Karpas-422 (cell line): ENCODE data around the gene TMEM18. TPM values are rescaled to one million over a fixed set of nuclear protein-coding genes. Genes with fewer than 3 reads are reported as not detected.

ENCODE experiments used
- DNase-seq: peaks from one replicate; pipeline ENCODE4 v3.0.0-alpha.2; 2015
- H2AFZ ChIP-seq: fragments of 200-600 bp; sonication (generic); 2 replicates; pipeline ENCODE4 v1.6.1; 2014; ENCODE audit warnings: antibody characterized with exemption, low read length, mixed read lengths
- H3K27ac ChIP-seq: fragments of 200-600 bp; sonication (generic); 2 replicates; pipeline ENCODE4 v1.5.1; 2014; ENCODE audit warnings: mild to moderate bottlenecking, low read length, moderate library complexity
- H3K27me3 ChIP-seq: fragments of 200-600 bp; sonication (generic); 2 replicates; pipeline ENCODE4 v1.6.1; 2014; ENCODE audit warnings: low read length, mixed read lengths
- H3K36me3 ChIP-seq: fragments of 200-600 bp; sonication (generic); 2 replicates; pipeline ENCODE4 v1.6.1; 2014; ENCODE audit warnings: low read length, mixed read lengths; ENCODE audit not compliant: insufficient read depth
- H3K4me1 ChIP-seq: fragments of 200-600 bp; sonication (generic); 2 replicates; pipeline ENCODE4 v1.6.1; 2014; ENCODE audit warnings: mild to moderate bottlenecking, low read length, mixed read lengths
- H3K4me2 ChIP-seq: fragments of 200-600 bp; sonication (generic); 2 replicates; pipeline ENCODE4 v1.6.1; 2014; ENCODE audit warnings: low read length, low read depth, mild to moderate bottlenecking; ENCODE audit not compliant: poor library complexity, severe bottlenecking
- H3K4me3 ChIP-seq: fragments of 200-600 bp; sonication (generic); 2 replicates; pipeline ENCODE4 v1.5.1; 2014; ENCODE audit warnings: mild to moderate bottlenecking, antibody characterized with exemption, low read length, mixed read lengths
- H3K79me2 ChIP-seq: fragments of 200-600 bp; sonication (generic); 2 replicates; pipeline ENCODE4 v1.6.1; 2014; ENCODE audit warnings: mild to moderate bottlenecking, low read length, mixed read lengths
- H3K9ac ChIP-seq: fragments of 200-600 bp; sonication (generic); 2 replicates; pipeline ENCODE4 v1.6.0; 2014; ENCODE audit warnings: low read length
- H3K9me2 ChIP-seq: fragments of 200-600 bp; sonication (generic), shearing (Covaris generic); replicated peaks from 2 replicates; pipeline ENCODE4 v1.6.0; 2014; ENCODE audit warnings: mild to moderate bottlenecking, low read length, moderate library complexity; ENCODE audit not compliant: insufficient read depth
- H3K9me3 ChIP-seq: fragments of 300-700, 200-600 bp; sonication (generic); 2 replicates; pipeline ENCODE4 v1.6.1; 2014; ENCODE audit warnings: low read length, mixed read lengths
- H4K20me1 ChIP-seq: fragments of 200-600 bp; sonication (generic); 2 replicates; pipeline ENCODE4 v1.6.1; 2014; ENCODE audit warnings: mild to moderate bottlenecking, antibody characterized with exemption, low read length, low read depth; ENCODE audit not compliant: insufficient read depth
- total RNA-seq: library from RNA; depleted of rRNA; stranded (reverse); fragments of >200 nt; shearing (Covaris generic); gene quantifications from 2 replicates; pipeline ENCODE4 v1.2.3, GENCODE V29; 2014; ENCODE audit warnings: low replicate concordance

Gene TMEM18
- total RNA-seq, 1 experiment from 2014 or later, result 48.6 TPM

DNA sequence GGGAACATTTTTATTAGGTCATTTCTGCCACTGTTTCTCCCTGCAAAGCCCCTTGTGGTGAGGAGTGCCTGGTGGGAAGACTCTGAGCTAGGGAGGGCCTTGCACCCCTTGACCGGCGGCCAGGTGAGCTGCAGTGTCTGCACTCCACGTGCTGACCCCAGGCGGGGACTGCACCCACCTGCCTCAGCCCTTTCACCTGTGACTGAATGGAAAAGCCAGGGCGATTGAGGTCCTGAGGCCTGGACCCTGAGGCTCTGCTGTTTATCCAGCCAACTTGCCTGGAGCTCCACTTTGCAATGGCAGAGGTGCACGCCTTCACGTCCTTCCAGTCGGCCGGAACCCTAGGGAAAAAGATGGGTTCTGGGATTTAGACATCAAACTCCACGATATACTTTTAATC lies 53.1 kb downstream of the TMEM18 start:
- no peaks in the 10 kb centered on the region for H4K20me1 ChIP-seq
- no peak overlapping the region for H3K9ac ChIP-seq
- no peak for DNase-seq
- H3K4me1 ChIP-seq, result no peaks in the 10 kb centered on the region
- H2AFZ ChIP-seq, result no peak overlapping the region
- H3K4me3 ChIP-seq, result no peak overlapping the region
- no peaks in the 10 kb centered on the region for H3K36me3 ChIP-seq
- no peaks in the 10 kb centered on the region for H3K9me2 ChIP-seq
- no peaks in the 10 kb centered on the region for H3K79me2 ChIP-seq
- H3K9me3 ChIP-seq, result no peaks in the 10 kb centered on the region
- H3K4me2 ChIP-seq, result no peak overlapping the region
- H3K27ac ChIP-seq, result no peak overlapping the region
- no peaks in the 10 kb centered on the region for H3K27me3 ChIP-seq

DNA sequence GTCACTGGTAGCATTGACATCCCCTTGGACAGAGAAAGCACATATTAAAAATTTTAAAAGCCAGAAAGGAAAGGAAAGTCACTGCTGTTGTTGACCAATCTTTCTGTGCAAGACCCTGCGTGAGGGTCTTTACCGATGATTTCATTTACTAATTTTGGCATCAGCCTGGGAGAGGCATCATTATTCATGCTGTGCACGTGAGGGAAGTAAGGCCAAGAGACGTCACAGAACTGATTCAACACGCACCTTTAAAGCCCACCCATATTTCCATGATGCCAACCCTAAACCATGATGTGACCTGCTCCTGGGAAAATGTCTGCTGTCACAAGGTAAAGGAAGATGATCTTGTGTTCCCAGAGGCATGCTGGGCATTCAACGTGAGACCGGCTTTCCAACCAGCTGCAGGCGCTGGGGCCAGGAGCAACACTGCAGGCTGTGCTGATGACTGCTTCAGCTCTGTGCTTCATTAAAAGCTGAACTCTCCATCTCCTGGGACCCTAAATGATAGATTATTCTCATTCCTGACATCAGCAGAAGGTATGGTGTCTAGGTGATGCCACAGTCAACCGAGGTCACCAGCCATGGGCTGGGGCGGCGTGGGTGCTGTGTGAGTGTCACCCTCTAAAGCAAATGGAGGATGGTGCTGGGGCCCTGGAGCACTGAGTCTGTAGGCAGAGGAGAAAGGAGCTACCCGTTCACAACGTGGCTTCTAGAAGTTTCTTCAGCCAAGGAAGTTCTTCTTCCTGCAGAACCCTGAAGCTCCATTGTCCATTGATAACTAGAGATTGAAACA lies 53.9 kb downstream of the TMEM18 start:
- no peaks in the 10 kb centered on the region for H3K9me3 ChIP-seq
- no peaks in the 10 kb centered on the region for H3K36me3 ChIP-seq
- no peaks in the 10 kb centered on the region for H3K4me1 ChIP-seq
- H3K4me2 ChIP-seq, result no peak overlapping the region
- no peaks in the 10 kb centered on the region for H3K79me2 ChIP-seq
- no peaks in the 10 kb centered on the region for H4K20me1 ChIP-seq
- DNase-seq, result no peak
- H3K27me3 ChIP-seq, result no peaks in the 10 kb centered on the region
- H3K9me2 ChIP-seq, result no peaks in the 10 kb centered on the region
- H3K27ac ChIP-seq, result no peak overlapping the region
- H3K4me3 ChIP-seq, result no peak overlapping the region
- H2AFZ ChIP-seq, result no peak overlapping the region
- H3K9ac ChIP-seq, result no peak overlapping the region

DNA sequence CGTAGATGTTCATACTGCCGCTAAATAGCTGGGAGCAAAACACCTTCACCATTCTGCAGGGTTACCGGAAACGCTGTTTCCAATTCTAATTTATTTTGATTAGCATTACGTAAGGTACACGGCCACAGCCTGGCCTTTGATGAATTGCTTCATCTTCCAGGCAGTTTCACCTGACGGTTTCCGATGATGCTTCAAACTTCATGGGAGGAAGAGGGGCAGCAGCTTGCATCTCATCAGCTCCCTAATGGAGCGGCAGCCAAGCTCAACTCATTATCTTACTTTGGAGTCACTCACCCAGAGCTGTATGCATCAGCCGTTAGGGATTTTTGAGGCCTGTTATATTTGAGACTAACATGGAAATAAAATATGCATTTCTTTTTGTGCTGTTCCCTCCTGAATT lies 54.8 kb downstream of the TMEM18 start:
- Histone ChIP-seq H3K4me2 (no peak overlapping the region), H4K20me1 (no peaks in the 10 kb centered on the region), H2AFZ (no peak overlapping the region), H3K9me3 (no peaks in the 10 kb centered on the region), H3K36me3 (no peaks in the 10 kb centered on the region), H3K4me3 (no peak overlapping the region), H3K27me3 (no peaks in the 10 kb centered on the region), H3K79me2 (no peaks in the 10 kb centered on the region), H3K4me1 (no peaks in the 10 kb centered on the region), H3K9ac (no peak overlapping the region), H3K27ac (no peak overlapping the region), H3K9me2 (no peaks in the 10 kb centered on the region)
- DNase-seq, result no peak

DNA sequence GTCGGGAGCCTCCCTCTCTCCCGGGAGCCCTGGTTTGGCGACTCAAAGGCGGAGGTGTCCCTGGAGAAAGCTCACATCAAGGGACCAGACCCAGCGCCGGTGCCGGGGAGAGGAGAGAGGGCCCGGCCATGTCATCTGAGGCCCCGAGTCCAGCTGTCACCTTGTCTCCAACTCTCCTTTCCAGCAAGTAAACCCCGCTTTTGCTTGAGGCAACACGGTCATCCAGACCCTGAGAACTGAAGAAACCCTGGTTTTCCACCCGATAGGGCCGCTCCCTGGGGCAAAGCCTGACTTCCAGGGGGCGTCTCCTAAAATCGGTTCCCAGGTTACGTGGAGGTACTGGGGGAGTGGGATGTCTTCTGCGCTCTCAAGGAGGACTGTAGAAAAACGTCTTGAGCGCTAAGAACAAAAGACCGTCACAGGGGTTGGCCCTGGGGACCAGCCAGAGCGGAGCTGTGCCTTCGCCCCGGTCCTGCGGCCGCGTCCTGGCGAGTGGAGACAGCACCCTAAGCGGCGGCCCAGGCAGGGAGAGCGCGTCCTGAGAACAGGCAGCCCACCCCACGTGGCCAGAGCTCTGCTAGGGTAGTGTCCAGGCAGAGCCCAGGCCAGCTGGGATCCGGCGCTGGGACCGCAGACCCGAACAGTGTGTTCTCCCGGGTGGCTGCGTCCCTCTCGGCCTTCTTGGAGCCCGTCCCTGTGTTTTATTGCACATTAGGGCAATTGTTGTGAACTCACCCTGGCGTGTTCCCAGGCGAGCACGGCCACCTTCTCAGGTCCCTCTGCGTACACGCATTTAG lies 55.7 kb downstream of the TMEM18 start:
- H2AFZ ChIP-seq, result no peak overlapping the region
- no peaks in the 10 kb centered on the region for H4K20me1 ChIP-seq
- no peaks in the 10 kb centered on the region for H3K79me2 ChIP-seq
- H3K27ac ChIP-seq, result no peak overlapping the region
- H3K27me3 ChIP-seq, result no peaks in the 10 kb centered on the region
- H3K4me1 ChIP-seq, result no peaks in the 10 kb centered on the region
- H3K9me3 ChIP-seq, result no peaks in the 10 kb centered on the region
- H3K36me3 ChIP-seq, result no peaks in the 10 kb centered on the region
- H3K9ac ChIP-seq, result no peak overlapping the region
- no peak overlapping the region for H3K4me3 ChIP-seq
- no peak for DNase-seq
- no peaks in the 10 kb centered on the region for H3K9me2 ChIP-seq
- no peak overlapping the region for H3K4me2 ChIP-seq

DNA sequence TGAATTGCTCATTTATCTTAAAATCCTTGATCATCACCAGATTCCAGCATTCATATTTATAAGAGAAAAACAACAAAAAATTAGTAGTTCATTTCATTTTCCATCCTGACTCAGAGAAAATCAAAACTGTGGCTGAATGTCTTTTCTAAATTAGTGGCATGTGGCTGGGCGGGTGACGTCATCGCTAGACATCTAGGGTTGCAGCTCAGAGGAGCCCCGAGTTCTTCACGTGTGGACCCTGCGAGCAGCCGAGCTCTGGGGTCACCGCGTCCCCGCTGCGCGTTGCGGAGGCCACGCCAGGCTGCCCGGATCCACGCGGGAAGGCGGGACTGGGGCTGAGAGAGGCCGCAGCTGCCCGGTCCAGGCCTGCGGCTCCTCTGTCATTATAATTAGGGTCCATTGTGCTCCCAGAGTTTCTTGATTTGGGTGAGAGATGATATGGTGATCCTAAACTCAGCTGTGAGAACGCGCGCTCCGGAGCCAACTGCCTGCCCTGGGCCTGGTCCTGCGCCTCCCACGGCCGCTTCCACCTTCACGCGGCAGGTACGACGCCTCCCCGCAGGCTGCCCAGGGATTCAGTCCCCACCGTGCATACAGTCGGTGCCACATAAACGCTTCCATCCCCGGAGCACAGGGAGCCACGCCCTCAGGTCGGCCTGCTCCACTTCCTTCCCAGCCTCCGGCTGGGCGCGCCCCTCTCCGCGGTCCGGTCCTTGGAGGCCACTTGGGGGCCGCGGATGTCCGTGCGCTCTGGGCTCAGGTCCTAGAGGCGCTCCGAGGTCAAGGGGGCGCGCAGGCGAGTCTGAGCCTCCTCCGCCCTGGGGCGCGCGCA lies 56.5 kb downstream of the TMEM18 start:
- Histone ChIP-seq H3K4me2 (no peak overlapping the region), H3K79me2 (no peaks in the 10 kb centered on the region), H3K27ac (no peak overlapping the region), H3K36me3 (no peaks in the 10 kb centered on the region), H2AFZ (no peak overlapping the region), H3K9me3 (no peaks in the 10 kb centered on the region), H3K9ac (no peak overlapping the region), H3K27me3 (no peaks in the 10 kb centered on the region), H3K4me1 (no peaks in the 10 kb centered on the region), H3K9me2 (no peaks in the 10 kb centered on the region), H3K4me3 (no peak overlapping the region), H4K20me1 (no peaks in the 10 kb centered on the region)
- no peak for DNase-seq

DNA sequence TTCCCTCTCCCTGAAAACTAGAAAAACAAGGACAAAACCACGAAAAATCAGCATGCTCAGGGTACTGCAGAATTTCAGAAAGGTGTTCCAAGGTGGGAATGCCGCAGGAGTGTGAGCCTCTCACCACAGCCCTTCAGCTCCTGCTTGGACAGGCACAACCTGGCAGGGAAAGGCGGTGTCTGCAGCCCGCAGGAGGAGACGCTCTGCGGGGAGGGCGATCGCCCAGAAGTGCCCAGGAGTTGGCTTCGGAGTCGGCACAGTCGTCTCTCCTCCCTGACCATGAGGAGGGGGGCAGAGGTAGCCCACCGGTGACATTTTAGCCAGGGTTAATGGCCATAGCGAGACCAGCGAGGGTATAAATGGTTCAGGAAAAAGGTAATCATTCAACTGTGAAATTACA lies 57.2 kb downstream of the TMEM18 start:
- Histone ChIP-seq H3K4me1 (no peaks in the 10 kb centered on the region), H3K9ac (no peak overlapping the region), H3K4me2 (no peak overlapping the region), H3K4me3 (no peak overlapping the region), H3K27ac (no peak overlapping the region), H3K9me3 (no peaks in the 10 kb centered on the region), H3K79me2 (no peaks in the 10 kb centered on the region), H3K36me3 (no peaks in the 10 kb centered on the region), H3K9me2 (no peaks in the 10 kb centered on the region), H4K20me1 (no peaks in the 10 kb centered on the region), H3K27me3 (no peaks in the 10 kb centered on the region), H2AFZ (no peak overlapping the region)
- no peak for DNase-seq

DNA sequence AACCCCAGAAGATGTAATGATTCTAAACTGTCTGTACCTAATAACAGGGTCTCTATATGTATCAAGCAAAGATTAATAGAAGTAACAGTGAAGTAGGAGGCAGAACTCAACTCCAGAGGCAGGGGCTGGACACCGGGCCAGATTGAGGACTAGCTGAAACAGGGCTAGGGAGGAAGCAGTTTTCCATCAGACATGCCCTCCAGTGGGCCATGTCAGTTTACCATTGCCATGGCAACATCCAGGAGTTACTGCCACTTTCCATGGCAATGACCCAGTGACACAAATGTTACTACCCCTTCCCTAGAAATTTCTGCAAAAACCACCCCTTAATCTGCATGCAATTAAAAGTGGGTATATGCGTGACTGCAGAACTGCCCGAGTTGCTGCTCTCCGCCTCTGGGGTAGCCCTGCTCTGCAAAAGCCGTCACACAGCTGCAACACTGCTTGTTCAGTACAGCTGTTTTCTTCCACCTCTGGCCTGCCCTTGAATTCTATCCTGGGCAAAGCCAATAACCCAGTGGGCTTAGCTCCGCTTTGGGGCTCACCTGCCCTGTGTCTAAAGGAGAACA lies 58.7 kb downstream of the TMEM18 start:
- H3K4me1 ChIP-seq, result no peaks in the 10 kb centered on the region
- no peak for DNase-seq
- no peak overlapping the region for H3K9ac ChIP-seq
- no peaks in the 10 kb centered on the region for H3K9me2 ChIP-seq
- no peak overlapping the region for H3K27ac ChIP-seq
- no peak overlapping the region for H3K4me3 ChIP-seq
- H4K20me1 ChIP-seq, result no peaks in the 10 kb centered on the region
- H3K79me2 ChIP-seq, result no peaks in the 10 kb centered on the region
- H2AFZ ChIP-seq, result no peak overlapping the region
- no peaks in the 10 kb centered on the region for H3K36me3 ChIP-seq
- no peaks in the 10 kb centered on the region for H3K9me3 ChIP-seq
- no peak overlapping the region for H3K4me2 ChIP-seq
- H3K27me3 ChIP-seq, result no peaks in the 10 kb centered on the region

DNA sequence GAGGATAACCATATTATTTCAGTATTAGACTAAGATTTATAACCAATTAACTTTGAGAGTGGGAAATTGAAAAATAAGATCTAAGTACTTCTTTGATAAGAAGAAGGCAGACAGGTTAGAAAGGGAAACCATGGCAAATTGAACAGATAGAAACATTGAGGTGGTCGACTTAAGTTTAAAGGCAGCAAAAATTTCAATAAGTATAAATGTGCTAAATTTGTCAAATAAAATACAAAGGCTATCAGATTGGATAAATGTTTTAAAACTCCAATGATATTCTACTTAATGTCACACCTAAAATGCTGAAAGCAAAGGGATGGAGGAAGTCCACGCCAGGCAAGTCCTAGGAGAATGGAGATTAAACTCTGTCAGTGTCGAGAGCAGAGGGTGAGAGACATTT lies 59.2 kb downstream of the TMEM18 start:
- DNase-seq, result no peak
- no peak overlapping the region for H3K4me2 ChIP-seq
- no peak overlapping the region for H3K9ac ChIP-seq

More for the DNA sequence above, 59.2 kb downstream of the TMEM18 start:
- no peak overlapping the region for H3K27ac ChIP-seq
- H3K36me3 ChIP-seq, result no peaks in the 10 kb centered on the region
- no peaks in the 10 kb centered on the region for H3K27me3 ChIP-seq
- no peak overlapping the region for H2AFZ ChIP-seq
- H3K9me2 ChIP-seq, result no peaks in the 10 kb centered on the region
- H3K4me1 ChIP-seq, result no peaks in the 10 kb centered on the region
- no peak overlapping the region for H3K4me3 ChIP-seq
- no peaks in the 10 kb centered on the region for H3K9me3 ChIP-seq
- no peaks in the 10 kb centered on the region for H3K79me2 ChIP-seq
- H4K20me1 ChIP-seq, result no peaks in the 10 kb centered on the region
